ENCODE data around the gene TBX4.

Gene TBX4

DNA sequence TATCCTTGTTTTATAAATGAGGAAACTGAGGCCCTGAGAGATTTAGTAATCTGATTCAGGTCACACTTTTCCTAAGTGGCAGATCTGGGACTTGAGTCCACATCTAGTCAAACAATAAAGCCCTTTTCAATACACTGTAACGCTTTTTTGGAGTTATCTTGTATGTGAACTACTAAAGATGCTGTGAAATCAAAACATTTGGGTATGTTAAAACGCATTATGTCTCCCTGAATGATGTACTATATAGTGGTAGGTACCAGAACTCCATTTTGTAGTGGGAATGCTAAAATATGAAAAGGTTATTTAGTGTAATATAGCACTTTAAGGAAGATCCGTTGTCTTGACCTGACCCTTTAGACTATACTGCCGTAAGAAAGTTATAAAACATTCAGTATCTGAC is 81.6 kb downstream of the TBX4 start:
- DNase-seq = no peak

DNA sequence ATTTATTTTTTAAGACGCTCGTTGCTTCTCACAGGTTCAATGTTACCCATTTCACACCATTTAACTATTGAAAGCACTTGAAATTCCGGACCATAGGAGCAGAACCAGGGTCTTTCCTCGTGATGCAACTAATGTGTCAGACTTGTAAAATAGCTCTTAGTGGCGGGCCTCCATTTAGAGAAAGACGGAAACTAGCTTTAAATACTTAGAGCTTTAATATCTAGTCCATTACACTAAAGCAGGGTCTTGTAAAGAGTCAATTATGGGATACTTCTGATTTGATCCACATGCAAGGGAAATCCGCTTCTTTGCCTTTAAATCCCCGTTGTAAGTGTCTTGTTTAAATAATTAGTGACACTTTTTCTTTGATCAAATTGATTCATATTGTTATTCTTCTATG is 82.2 kb downstream of the TBX4 start:
- DNase-seq = no peak
